ENCODE measurements around the gene GRAMD2B.

DNA sequence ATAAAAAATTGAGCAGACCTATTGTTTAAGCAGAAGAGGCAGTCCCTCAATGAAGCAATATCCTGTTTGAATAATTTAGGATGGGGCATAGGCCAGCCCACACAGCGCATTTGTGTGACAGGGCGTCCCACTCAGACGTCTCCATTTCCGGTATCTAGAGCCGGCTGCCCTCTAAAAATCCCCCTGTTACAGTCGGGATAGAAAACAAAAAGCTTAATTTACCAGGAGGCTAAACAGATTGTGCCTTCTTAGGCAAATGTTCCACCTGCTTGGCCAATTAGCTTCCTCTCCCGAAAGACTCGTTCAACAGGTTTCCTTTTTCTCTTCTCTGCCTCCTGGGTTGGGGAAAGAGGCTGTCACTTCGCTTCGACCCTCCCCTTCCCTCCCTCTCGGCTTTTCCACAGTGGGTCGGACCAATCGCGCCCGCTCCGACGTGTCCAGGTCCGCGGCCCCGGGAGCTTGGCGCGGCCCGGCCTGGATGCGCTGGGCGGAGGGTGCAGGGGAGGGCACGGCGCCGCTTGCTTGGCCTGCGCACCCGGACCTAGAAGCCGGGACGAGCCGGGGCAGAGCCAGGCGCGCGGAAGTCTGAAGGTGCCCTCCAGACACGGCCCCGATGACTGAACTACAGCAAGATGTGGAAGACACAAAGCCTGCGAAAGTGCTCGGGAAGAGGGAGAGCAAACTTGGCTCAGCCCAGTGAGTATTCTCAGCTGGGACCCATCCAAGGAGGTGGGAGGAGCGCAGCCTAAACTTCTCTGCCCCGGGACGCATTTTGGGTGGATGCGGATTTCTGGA is at the start of gene GRAMD2B:
- peak in 1 of 2 donors; percentile 67 for TF ChIP-seq POLR2A (IDR thresholded peaks at IDR 0.05)
- TF ChIP-seq, protein P1, sequence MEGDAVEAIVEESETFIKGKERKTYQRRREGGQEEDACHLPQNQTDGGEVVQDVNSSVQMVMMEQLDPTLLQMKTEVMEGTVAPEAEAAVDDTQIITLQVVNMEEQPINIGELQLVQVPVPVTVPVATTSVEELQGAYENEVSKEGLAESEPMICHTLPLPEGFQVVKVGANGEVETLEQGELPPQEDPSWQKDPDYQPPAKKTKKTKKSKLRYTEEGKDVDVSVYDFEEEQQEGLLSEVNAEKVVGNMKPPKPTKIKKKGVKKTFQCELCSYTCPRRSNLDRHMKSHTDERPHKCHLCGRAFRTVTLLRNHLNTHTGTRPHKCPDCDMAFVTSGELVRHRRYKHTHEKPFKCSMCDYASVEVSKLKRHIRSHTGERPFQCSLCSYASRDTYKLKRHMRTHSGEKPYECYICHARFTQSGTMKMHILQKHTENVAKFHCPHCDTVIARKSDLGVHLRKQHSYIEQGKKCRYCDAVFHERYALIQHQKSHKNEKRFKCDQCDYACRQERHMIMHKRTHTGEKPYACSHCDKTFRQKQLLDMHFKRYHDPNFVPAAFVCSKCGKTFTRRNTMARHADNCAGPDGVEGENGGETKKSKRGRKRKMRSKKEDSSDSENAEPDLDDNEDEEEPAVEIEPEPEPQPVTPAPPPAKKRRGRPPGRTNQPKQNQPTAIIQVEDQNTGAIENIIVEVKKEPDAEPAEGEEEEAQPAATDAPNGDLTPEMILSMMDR (IDR thresholded peaks at IDR 0.05): no peak

Data from Peyer's patch (tissue), 4 donors.